GM12878 (cell line): ENCODE measurements around the gene CC2D1A. TPM values are rescaled to one million over a fixed set of nuclear protein-coding genes. Genes with fewer than 3 reads are reported as not detected.
A peak's percentile ranks its signal among the peaks of the same experiment; 100 is the strongest.

Experiments
- ATAC-seq: fragments of 200-7000 bp; cut with Tn5 transposase; 3 replicates; pipeline ENCODE4 v1.9.1; 2020; ENCODE audit warnings: mild to moderate bottlenecking, moderate library complexity
- BruUV-seq: library from RNA; stranded (reverse); fragments of 400-500 nt; replicated peaks from 2 replicates; lab custom pipeline; 2021; lab: Mats Ljungman, UMichigan
- CTCF ChIA-PET: fragments of 300-600 bp; sonication (Branson Sonifier 250); formaldehyde crosslinking; extraction: SDS; loops from one replicate; lab custom pipeline; 2021; ENCODE audit warnings: inconsistent platforms; lab: Yijun Ruan, JAX
- POLR2A ChIA-PET: fragments of 350-600 bp; formaldehyde crosslinking; extraction: SDS; loops from one replicate; lab custom pipeline; 2021; ENCODE audit warnings: inconsistent platforms; lab: Charles Lee
- RAD21 ChIA-PET: fragments of 300-600 bp; sonication (Branson Sonifier 250); formaldehyde crosslinking; loops from one replicate; lab custom pipeline; 2023; ENCODE audit warnings: antibody characterized with exemption; ENCODE audit not compliant: unreplicated experiment; lab: Charles Lee
- SMC1A ChIA-PET: fragments of 300-600 bp; sonication (Branson Sonifier 250); formaldehyde crosslinking; loops from one replicate; lab custom pipeline; 2023; ENCODE audit not compliant: unreplicated experiment, uncharacterized antibody; lab: Charles Lee
- DNase-seq: peaks from one replicate; pipeline ENCODE4 v3.0.0-alpha.2; 2011; ENCODE audit warnings: low read depth, low spot score
- FAIRE-seq: peaks from 3 replicates; lab custom pipeline; 2011; peaks lifted over from hg19 to GRCh38; lab: Jason Lieb, UNC
- H2AFZ ChIP-seq: 2 replicates; pipeline ENCODE4 v1.6.0; 2011; ENCODE audit warnings: low read depth, low read length, control low read depth; ENCODE audit not compliant: control insufficient read depth
- H3K27ac ChIP-seq: 2 replicates; pipeline ENCODE4 v1.5.1; 2011; ENCODE audit warnings: control low read depth; ENCODE audit not compliant: control insufficient read depth, insufficient read depth
- H3K27me3 ChIP-seq, 2 experiments: replicated peaks in 1 of 2; 2 replicates each; pipeline versions ENCODE4 v1.6.0 to v1.6.1; 2011; ENCODE audit warnings: low read length in 1 of 2; ENCODE audit not compliant: control insufficient read depth in 2 of 2, insufficient read depth in 2 of 2
- H3K36me3 ChIP-seq, 2 experiments: 2 replicates each; pipeline ENCODE4 v1.5.1; 2011; ENCODE audit warnings: low read length in 1 of 2; ENCODE audit not compliant: control insufficient read depth in 2 of 2, insufficient read depth in 2 of 2
- H3K4me1 ChIP-seq: 2 replicates; pipeline ENCODE4 v1.6.1; 2011; ENCODE audit warnings: mild to moderate bottlenecking, low read length, moderate library complexity, mixed read lengths; ENCODE audit not compliant: control insufficient read depth, insufficient read depth
- H3K4me2 ChIP-seq: 2 replicates; pipeline ENCODE4 v1.6.0; 2011; ENCODE audit warnings: control low read depth; ENCODE audit not compliant: control insufficient read depth, insufficient read depth
- H3K4me3 ChIP-seq: fragments of 200-600 bp; sonication (generic); 2 replicates; pipeline ENCODE4 v1.5.1; 2016
- H3K79me2 ChIP-seq: 2 replicates; pipeline ENCODE4 v1.6.0; 2011; ENCODE audit warnings: low read length; ENCODE audit not compliant: control insufficient read depth, insufficient read depth
- H3K9ac ChIP-seq: 2 replicates; pipeline ENCODE4 v1.8.0; 2011; ENCODE audit warnings: low read length, control low read depth, mixed read lengths; ENCODE audit not compliant: control insufficient read depth, insufficient read depth
- H3K9me3 ChIP-seq: replicated peaks from 3 replicates; pipeline ENCODE4 v1.5.1; 2011; ENCODE audit warnings: mild to moderate bottlenecking, low read length; ENCODE audit not compliant: control insufficient read depth, insufficient read depth
- H4K20me1 ChIP-seq: 2 replicates; pipeline ENCODE4 v1.6.0; 2011; ENCODE audit not compliant: control insufficient read depth, insufficient read depth
- KDM1A ChIP-seq: fragments of 200-600 bp; sonication (generic); IDR thresholded peaks from 2 replicates; pipeline ENCODE4 v1.6.1; 2016; ENCODE audit warnings: borderline replicate concordance
- TCF3 ChIP-seq: IDR thresholded peaks from 2 replicates; pipeline ENCODE4 v1.6.1; 2012; ENCODE audit warnings: low read depth, mild to moderate bottlenecking, low read length, borderline replicate concordance; ENCODE audit not compliant: insufficient read depth
- WGBS: methylation state at CpG from one replicate; pipeline ENCODE4 v1.1.6; 2016; ENCODE audit warnings: low lambda C conversion rate; ENCODE audit not compliant: insufficient replicate concordance, insufficient coverage; ENCODE audit errors: missing lambda C conversion rate; 5-methylcytosine and 5-hydroxymethylcytosine counted together
- in situ Hi-C: fragments of 300-500 bp; cut with MboI; formaldehyde crosslinking; loops from 9 replicates; pipeline ENCODE4 v1.14.3; 2018; ENCODE audit warnings: mixed read lengths
- intact Hi-C: fragments of 100-400 bp; cut with micrococcal nuclease; formaldehyde crosslinking; loops from one replicate; pipeline ENCODE4 v1.14.2; 2022; ENCODE audit not compliant: unreplicated experiment
- polyA plus RNA-seq, 11 experiments: library from polyadenylated mRNA; depleted of rRNA in 4 of 11; unstranded in 6 of 11; stranded (reverse) in 5 of 11; fragments of >200 nt; fragmentation: Nextera tagmentation in 4 of 11; fragmentation: Illumina TruSeq in 1 of 11; extraction: Ambion mirVana in 4 of 11; extraction: Trizol in 1 of 11; gene quantifications; 1 replicate in 1 of 11; 2 replicates in 10 of 11; pipeline versions ENCODE4 v1.2.1 to v1.2.3, GENCODE V29; 2011 to 2016; ENCODE audit warnings: inconsistent platforms in 2 of 11, missing spikeins in 2 of 11, low read depth in 1 of 11
- total RNA-seq, 4 experiments: library from RNA; depleted of rRNA in 3 of 4; stranded (reverse); fragments of >200 nt in 3 of 4; fragmentation: Illumina TruSeq in 1 of 4; extraction: Trizol in 1 of 4; gene quantifications; 2 replicates each; pipeline versions ENCODE4 v1.2.1 to v1.2.3, GENCODE V29; 2013 to 2021
- TF ChIP-seq, protein P1 (sequence below): fragments of 450-650 bp; IDR thresholded peaks from 2 replicates; pipeline ENCODE4 v1.6.1; 2016; ENCODE audit warnings: mild to moderate bottlenecking, moderate library complexity, borderline replicate concordance
- TF ChIP-seq, protein P2 (sequence below): IDR thresholded peaks from 2 replicates; pipeline ENCODE4 v1.6.1; 2011; ENCODE audit warnings: borderline replicate concordance, low read depth, mild to moderate bottlenecking, moderate library complexity, low read length; ENCODE audit not compliant: insufficient read depth, poor library complexity, severe bottlenecking
- TF ChIP-seq, protein P3 (sequence below): IDR thresholded peaks from 2 replicates; pipeline ENCODE4 v1.6.1; 2011; ENCODE audit warnings: mild to moderate bottlenecking, low read depth, low read length, moderate library complexity; ENCODE audit not compliant: insufficient replicate concordance

Gene CC2D1A
- total and polyA plus RNA-seq, 10 of the 15 experiments (the other 5 are each of a cell fraction or from before 2014, with no cell fraction given): 0.13 to 36.1 (median 16.1) TPM

DNA sequence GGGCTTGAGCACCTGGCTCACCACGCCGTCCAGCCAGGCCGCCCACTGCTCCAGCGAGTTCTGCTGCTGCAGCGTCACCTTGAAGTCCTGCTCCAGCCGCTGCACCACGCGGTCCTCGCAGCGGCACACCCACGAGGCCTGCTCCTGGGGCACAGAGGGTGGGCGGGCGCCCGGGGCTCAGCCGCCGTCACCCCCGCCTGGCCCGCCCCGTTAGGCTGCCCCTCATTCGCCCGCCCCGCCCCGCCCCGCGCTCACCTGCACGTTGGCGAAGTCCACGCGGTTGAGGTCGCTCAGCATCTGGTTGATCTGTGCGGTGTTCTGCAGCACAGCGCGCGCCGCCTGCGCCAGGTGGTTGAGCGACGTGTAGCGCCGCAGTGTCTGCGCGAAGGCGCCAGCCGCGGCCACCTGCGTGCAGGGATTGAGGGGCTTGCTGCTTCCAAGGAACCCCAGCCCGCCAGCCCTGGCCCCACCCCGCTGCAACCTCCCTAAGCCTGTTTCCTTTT, 57.7 kb downstream of the CC2D1A start:
- WGBS: 95% methylated on average over 10 of the region's 48 CpGs
- Histone ChIP-seq H3K27ac (no peak overlapping the region), H3K4me3 (no peak overlapping the region), H3K4me2 (no peak overlapping the region), H3K4me1 (no peaks in the 10 kb centered on the region), H3K79me2 (no peaks in the 10 kb centered on the region), H3K36me3 (peaks cover 0 to 19% of the 10 kb centered on the region in 2 experiments; a peak in 3 of 4 replicates), H4K20me1 (no peaks in the 10 kb centered on the region), H2AFZ (no peak overlapping the region), H3K9ac (no peak overlapping the region), H3K27me3 (no peaks in the 10 kb centered on the region), H3K9me3 (no peaks in the 10 kb centered on the region)
- intact Hi-C loops: no loop called here
- DNase-seq (no peak), FAIRE-seq (no peak), ATAC-seq (no peak)
- POLR2A ChIA-PET: no interaction called here
- RAD21 ChIA-PET: no interaction called here
- CTCF ChIA-PET: no interaction called here
- in situ Hi-C loops: no loop called here
- no TSS peak for BruUV-seq
- TF ChIP-seq, protein P1, sequence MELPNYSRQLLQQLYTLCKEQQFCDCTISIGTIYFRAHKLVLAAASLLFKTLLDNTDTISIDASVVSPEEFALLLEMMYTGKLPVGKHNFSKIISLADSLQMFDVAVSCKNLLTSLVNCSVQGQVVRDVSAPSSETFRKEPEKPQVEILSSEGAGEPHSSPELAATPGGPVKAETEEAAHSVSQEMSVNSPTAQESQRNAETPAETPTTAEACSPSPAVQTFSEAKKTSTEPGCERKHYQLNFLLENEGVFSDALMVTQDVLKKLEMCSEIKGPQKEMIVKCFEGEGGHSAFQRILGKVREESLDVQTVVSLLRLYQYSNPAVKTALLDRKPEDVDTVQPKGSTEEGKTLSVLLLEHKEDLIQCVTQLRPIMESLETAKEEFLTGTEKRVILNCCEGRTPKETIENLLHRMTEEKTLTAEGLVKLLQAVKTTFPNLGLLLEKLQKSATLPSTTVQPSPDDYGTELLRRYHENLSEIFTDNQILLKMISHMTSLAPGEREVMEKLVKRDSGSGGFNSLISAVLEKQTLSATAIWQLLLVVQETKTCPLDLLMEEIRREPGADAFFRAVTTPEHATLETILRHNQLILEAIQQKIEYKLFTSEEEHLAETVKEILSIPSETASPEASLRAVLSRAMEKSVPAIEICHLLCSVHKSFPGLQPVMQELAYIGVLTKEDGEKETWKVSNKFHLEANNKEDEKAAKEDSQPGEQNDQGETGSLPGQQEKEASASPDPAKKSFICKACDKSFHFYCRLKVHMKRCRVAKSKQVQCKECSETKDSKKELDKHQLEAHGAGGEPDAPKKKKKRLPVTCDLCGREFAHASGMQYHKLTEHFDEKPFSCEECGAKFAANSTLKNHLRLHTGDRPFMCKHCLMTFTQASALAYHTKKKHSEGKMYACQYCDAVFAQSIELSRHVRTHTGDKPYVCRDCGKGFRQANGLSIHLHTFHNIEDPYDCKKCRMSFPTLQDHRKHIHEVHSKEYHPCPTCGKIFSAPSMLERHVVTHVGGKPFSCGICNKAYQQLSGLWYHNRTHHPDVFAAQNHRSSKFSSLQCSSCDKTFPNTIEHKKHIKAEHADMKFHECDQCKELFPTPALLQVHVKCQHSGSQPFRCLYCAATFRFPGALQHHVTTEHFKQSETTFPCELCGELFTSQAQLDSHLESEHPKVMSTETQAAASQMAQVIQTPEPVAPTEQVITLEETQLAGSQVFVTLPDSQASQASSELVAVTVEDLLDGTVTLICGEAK: no peak
- TF ChIP-seq, protein P2, sequence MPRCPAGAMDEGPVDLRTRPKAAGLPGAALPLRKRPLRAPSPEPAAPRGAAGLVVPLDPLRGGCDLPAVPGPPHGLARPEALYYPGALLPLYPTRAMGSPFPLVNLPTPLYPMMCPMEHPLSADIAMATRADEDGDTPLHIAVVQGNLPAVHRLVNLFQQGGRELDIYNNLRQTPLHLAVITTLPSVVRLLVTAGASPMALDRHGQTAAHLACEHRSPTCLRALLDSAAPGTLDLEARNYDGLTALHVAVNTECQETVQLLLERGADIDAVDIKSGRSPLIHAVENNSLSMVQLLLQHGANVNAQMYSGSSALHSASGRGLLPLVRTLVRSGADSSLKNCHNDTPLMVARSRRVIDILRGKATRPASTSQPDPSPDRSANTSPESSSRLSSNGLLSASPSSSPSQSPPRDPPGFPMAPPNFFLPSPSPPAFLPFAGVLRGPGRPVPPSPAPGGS: peak; percentile 83
- TF ChIP-seq, protein P3, sequence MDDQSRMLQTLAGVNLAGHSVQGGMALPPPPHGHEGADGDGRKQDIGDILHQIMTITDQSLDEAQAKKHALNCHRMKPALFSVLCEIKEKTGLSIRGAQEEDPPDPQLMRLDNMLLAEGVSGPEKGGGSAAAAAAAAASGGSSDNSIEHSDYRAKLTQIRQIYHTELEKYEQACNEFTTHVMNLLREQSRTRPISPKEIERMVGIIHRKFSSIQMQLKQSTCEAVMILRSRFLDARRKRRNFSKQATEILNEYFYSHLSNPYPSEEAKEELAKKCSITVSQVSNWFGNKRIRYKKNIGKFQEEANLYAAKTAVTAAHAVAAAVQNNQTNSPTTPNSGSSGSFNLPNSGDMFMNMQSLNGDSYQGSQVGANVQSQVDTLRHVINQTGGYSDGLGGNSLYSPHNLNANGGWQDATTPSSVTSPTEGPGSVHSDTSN: peak; percentile 26
- no peak for TF ChIP-seq KDM1A
- TF ChIP-seq TCF3: 0 out of 2 replicates have a peak, but pooled peaks have one; percentile 8
- SMC1A ChIA-PET: no interaction called here
